DMS153 treated with DMSO at 0.1 percent for 48 hours (cell line): ENCODE data around the gene WARS2.
A peak's percentile ranks its signal among the peaks of the same experiment; 100 is the strongest.
"Not testable (repeated sequence)": the region's sequence is repeated elsewhere in the genome, so short reads cannot be mapped to it uniquely, and the experiment has no call there.

Experiments
- DNase-seq: peaks from one replicate; lab custom pipeline; 2025; ENCODE audit not compliant: unreplicated experiment; lab: John Stamatoyannopoulos, UW

The WARS2 gene

GRCh38 chr1:119140177-119141019 lies at the start of gene WARS2:
Gene WARS2, minus strand, starts transcription at chr1:119140653. Its CDS starts 9 bp downstream, at chr1:119140644.
- DNase-seq, result peak; percentile 98

GRCh38 chr1:119188926-119189325 lies 48.5 kb upstream of the WARS2 start:
- DNase-seq, result no peak

DNA sequence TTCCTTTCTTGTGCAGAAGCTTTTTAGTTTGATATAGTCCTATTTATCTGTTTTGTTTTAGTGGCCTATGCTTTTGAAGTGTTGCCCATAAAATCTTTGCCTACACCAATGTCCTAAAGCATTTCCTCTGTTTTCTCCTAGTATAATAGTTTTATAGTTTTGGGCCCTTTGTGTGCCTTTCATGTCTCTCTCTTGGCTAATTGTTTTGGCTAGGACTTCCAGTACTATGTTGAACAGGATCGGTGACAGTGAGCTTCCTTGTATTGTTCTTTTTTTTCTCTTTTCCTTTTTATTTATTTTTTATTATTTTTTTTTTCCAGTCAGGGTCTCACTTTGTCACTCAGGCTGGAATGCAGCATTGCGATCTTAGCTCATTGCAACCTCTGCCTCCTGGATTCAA lies 47.0 kb upstream of the WARS2 start:
- no peak for DNase-seq

- no peak for DNase-seq
Observed at GRCh38 chr1:119186471-119186870, 46.0 kb upstream of the WARS2 start.

DNA sequence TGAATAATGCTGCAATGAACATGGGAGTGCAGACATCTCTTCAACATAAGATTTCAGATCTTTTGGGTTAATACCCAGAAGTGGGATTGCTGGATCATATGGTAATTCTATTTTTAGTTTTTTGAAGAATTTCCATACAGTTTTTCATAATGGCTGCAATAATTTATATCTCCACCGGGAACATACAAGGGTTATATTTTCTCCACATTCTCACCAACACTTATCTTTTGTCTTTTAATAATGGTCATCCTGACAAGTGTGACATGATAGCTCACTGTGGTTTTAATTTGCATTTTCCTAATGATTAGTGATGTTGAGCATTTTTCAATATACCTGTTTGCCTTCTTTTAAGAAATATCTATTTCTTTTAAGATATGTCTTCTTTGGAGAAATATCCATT lies 44.5 kb upstream of the WARS2 start:
- no peak for DNase-seq

GRCh38 chr1:119181218-119181617 lies 40.8 kb upstream of the WARS2 start:
- no peak for DNase-seq

GRCh38 chr1:119179051-119179450 lies 38.6 kb upstream of the WARS2 start:
- DNase-seq, result no peak

DNA sequence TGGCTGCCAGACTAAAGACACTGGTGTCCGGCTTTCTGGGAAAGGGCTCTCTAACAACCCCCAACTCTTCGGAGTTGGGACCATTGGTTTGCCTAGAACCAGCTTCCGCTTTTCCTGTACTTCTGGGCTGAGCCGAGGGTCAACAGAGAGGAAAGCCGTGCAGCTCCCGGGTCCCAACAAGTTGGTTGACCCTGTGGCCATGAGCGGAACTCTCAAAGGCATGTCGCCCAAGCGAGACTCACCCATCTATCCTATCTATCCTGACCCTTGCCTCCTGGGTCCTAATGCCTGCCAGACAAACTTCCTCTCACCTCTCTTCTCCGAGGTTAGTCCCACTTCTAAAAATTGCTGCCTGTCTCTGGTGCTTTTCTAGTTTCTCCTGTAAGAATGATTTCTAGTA lies 32.5 kb upstream of the WARS2 start:
- DNase-seq, result not testable (repeated sequence)

DNA sequence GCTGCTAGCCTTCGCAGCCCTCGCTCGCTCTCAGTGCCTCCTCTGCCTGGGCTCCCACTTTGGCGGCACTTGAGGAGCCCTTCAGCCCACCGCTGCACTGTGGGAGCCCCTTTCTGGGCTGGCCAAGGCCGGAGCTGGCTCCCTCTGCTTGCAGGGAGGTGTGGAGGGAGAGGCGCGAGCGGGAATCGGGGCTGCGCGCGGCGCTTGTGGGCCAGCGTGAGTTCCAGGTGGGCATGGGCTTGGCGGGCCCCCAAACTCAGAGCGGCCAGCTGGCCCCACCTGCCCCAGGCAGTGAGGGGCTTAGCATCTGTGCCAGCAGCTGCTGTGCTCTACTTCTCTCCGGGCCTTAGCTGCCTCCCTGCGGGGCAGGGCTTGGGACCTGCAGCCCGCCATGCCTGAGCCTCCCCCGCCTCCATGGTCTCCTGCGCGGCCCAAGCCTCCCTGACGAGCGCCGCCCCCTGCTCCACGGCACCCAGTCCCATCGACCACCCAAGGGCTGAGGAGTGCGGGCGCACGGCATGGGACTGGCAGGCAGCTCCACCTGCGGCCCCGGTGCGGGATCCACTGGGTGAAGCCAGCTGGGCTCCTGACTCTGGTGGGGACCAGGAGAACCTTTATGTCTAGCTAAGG lies 31.0 kb upstream of the WARS2 start:
- DNase-seq, result not testable (repeated sequence)

- DNase-seq, result no peak
Observed at GRCh38 chr1:119163396-119163795, 22.9 kb upstream of the WARS2 start.

DNA sequence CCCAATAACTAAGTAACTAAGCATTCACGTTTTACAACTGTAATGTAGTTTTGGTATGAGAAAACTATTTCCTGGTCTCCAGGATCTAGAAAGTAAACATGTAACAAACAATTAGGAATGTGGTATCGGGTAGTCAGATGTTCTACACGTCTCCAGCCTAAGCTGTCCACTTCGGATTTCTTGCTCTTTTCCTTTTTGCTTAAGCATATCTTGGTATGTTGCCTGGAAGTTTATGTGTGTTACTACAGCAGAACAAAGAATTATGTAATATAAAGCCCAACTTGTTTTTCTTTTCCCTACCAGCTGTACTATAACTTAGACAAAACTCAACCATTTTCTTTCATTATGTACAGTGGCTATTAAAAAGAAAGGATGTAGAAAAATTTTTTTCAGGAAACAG lies 20.4 kb upstream of the WARS2 start:
- DNase-seq, result no peak

- no peak for DNase-seq
Observed at GRCh38 chr1:119160409-119160808, 20.0 kb upstream of the WARS2 start.

GRCh38 chr1:119159966-119160365 lies 19.5 kb upstream of the WARS2 start:
- DNase-seq, result no peak

DNA sequence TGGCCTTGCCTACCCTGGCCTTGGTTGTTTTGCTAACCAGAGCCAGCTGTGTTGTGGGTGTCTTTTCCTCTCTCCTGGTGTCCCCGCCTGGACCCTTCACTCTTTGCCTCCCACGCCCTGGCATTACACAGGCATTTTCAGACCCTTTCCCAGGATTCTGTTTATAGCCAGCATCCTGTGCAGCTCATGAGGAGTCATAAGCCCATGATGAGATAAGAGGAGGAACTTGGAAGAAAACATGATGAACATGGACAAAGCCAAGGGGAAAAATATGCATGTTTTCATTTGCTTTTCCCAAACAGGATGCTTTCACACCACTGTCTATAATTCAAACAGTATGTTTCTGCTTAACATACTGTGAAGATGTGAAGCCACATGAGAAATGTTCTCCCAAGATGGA lies 18.7 kb upstream of the WARS2 start:
- no peak for DNase-seq

GRCh38 chr1:119156761-119157160 lies 16.3 kb upstream of the WARS2 start:
- not testable (repeated sequence) for DNase-seq

DNA sequence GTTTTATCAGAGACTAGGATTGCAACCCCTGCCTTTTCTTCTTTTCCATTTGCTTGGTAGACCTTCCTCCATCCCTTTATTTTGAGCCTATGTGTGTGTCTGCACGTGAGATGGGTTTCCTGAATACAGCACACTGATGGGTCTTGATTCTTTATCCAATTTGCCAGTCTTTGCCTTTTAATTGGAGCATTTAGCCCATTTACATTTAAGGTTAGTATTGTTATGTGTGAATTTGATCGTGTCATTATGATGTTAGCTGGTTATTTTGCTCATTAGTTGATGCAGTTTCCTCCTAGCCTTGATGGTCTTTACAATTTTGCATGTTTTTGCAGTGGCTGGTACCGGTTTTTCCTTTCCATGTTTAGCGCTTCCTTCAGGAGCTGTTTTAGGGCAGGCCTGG lies 14.6 kb upstream of the WARS2 start:
- not testable (repeated sequence) for DNase-seq

GRCh38 chr1:119150150-119150549 lies 9.7 kb upstream of the WARS2 start:
- no peak for DNase-seq

DNA sequence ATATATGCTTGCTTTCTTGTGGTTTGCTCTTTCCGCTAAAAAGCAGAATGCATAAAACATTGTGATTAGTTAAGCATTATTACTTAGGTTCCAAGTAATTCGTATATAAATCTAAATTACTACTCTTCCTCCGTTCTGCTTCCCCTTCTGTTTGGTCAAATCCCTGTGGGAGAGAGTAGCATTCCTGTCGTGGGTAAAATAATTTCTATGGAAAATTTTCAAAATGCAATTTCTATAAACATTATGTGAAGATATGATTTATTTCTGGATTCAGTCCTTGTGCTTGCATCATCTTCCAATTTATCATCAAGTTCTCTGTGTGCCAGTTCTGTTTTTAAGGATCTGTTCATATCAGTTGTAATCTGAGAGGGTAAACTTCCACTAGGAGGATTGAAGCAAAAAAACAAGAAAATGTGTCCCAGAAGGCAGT lies 7.2 kb upstream of the WARS2 start:
- no peak for DNase-seq

- no peak for DNase-seq
Observed at GRCh38 chr1:119146466-119146865, 6.0 kb upstream of the WARS2 start.

DNA sequence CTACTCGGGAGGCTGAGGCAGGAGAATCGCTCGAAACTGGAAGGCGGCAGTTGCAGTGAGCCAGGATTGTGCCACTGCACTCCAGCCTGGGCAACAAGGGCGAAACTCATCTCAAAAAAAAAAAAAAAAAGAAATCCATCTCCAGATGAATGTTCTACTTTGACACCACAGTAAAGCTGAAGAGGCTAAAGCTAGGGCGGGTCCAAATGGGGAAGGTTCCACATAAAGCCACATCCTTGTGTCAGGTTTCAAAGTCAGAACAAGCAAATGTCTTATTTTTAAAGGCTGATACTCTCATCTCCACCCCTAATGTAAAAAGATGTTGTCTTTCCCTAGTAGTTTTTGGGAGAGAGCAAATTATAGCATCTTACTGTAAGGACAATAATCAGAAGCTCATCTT lies 4.4 kb upstream of the WARS2 start:
- no peak for DNase-seq

DNA sequence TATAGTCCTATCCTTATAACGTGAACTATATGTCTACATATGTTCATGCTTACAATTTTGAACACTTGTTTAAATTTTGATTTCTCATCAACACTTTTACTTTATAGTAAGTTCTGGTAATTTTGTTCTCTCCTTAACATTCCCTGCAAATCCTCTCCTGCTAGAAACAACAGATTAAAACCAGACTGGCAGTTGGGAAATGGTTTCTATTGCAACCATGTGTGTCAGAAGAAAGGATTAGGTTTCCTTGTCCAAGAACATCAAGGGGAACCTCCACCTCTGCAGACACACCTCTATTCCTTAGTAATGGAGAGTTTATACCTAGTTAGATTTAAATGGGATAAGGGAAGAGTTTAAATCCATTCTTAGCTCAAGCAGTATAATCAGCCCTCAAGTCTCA lies 3.3 kb upstream of the WARS2 start:
- no peak for DNase-seq

GRCh38 chr1:119141660-119142059 lies 1.2 kb upstream of the WARS2 start:
- no peak for DNase-seq

GRCh38 chr1:119141020-119141424 lies 569 bp upstream of the WARS2 start:
- no peak for DNase-seq
